Measurements from ENCODE around the gene NACC2. TPM values are rescaled to one million over a fixed set of nuclear protein-coding genes. Genes with fewer than 3 reads are reported as not detected.

Gene NACC2
- total RNA-seq, 6 experiments from 2014 or later, result 10.9 to 25.8 (median 13.8) TPM

- Histone ChIP-seq H3K36me3 (no peaks in the 10 kb centered on the region), H3K27ac (no peak overlapping the region), H3K4me3 (no peak overlapping the region), H3K9me3 (no peaks in the 10 kb centered on the region), H3K4me1 (peaks cover 0 to 14% (median 0%) of the 10 kb centered on the region in 4 donors), H3K27me3 (no peaks in the 10 kb centered on the region)
- intact Hi-C loops (cut with DNase I), result no loop called here
- no peak for TF ChIP-seq CTCF (IDR thresholded peaks at IDR 0.05)
- no peak for TF ChIP-seq POLR2A (IDR thresholded peaks at IDR 0.05)
- no peak for ATAC-seq
- DNase-seq, result no peak
- 61% methylated on average over 5 of the region's 10 CpGs for WGBS (ENCODE audit: insufficient coverage, low coverage, low lambda C conversion rate, missing lambda C conversion rate)
Measured at GRCh38 chr9:135963938-135964337, 131.2 kb downstream of the NACC2 start.

GRCh38 chr9:135963338-135963737 lies 131.8 kb downstream of the NACC2 start:
- Histone ChIP-seq H3K36me3 (no peaks in the 10 kb centered on the region), H3K27ac (no peak overlapping the region), H3K27me3 (no peaks in the 10 kb centered on the region), H3K4me3 (no peak overlapping the region), H3K9me3 (no peaks in the 10 kb centered on the region), H3K4me1 (peaks cover 0 to 14% (median 0%) of the 10 kb centered on the region in 4 donors)
- WGBS (ENCODE audit: insufficient coverage, low coverage, low lambda C conversion rate, missing lambda C conversion rate), result 88% methylated on average over 5 of the region's 8 CpGs
- TF ChIP-seq CTCF (IDR thresholded peaks at IDR 0.05), result no peak
- no peak for TF ChIP-seq POLR2A (IDR thresholded peaks at IDR 0.05)
- no peak for ATAC-seq
- intact Hi-C loops (cut with DNase I), result no loop called here
- DNase-seq, result no peak

GRCh38 chr9:135962696-135963307 lies 132.3 kb downstream of the NACC2 start:
- 58% methylated on average over 11 of the region's 11 CpGs for WGBS (ENCODE audit: insufficient coverage, low coverage, low lambda C conversion rate, missing lambda C conversion rate)
- no peak for ATAC-seq
- Histone ChIP-seq H3K4me1 (peaks cover 0 to 14% (median 0%) of the 10 kb centered on the region in 4 donors), H3K27ac (no peak overlapping the region), H3K9me3 (no peaks in the 10 kb centered on the region), H3K4me3 (no peak overlapping the region), H3K36me3 (no peaks in the 10 kb centered on the region), H3K27me3 (no peaks in the 10 kb centered on the region)
- no peak for TF ChIP-seq CTCF (IDR thresholded peaks at IDR 0.05)
- TF ChIP-seq POLR2A (IDR thresholded peaks at IDR 0.05), result no peak
- DNase-seq, result no peak
- intact Hi-C loops (cut with DNase I), result no loop called here

GRCh38 chr9:135961811-135962695 lies 133.0 kb downstream of the NACC2 start:
- no peaks in the 10 kb centered on the region for H3K27me3 ChIP-seq
- peaks cover 0 to 14% (median 0%) of the 10 kb centered on the region in 4 donors for H3K4me1 ChIP-seq
- ATAC-seq, result no peak
- no peak overlapping the region for H3K4me3 ChIP-seq
- WGBS (ENCODE audit: insufficient coverage, low coverage, low lambda C conversion rate, missing lambda C conversion rate), result 37% methylated on average over 14 of the region's 15 CpGs
- intact Hi-C loops (cut with DNase I), result no loop called here
- no peaks in the 10 kb centered on the region for H3K9me3 ChIP-seq
- H3K36me3 ChIP-seq, result no peaks in the 10 kb centered on the region
- no peak for TF ChIP-seq CTCF (IDR thresholded peaks at IDR 0.05)
- no peak for TF ChIP-seq POLR2A (IDR thresholded peaks at IDR 0.05)
- no peak overlapping the region for H3K27ac ChIP-seq
- no peak for DNase-seq

All from right lobe of liver (tissue), 6 donors.